HUES48 (cell line): ENCODE data around the gene RHBDD2.
"Not testable (repeated sequence)": the region's sequence is repeated elsewhere in the genome, so short reads cannot be mapped to it uniquely, and the experiment has no call there.

Source experiments
- H3K27ac ChIP-seq: one replicate; pipeline ENCODE4 v1.7.0; 2013; ENCODE audit warnings: low read depth, low read length, inconsistent platforms
- H3K27me3 ChIP-seq: 2 replicates; pipeline ENCODE4 v1.6.1; 2013; ENCODE audit warnings: mild to moderate bottlenecking, low read length; ENCODE audit not compliant: control insufficient read depth, insufficient read depth
- H3K36me3 ChIP-seq: 2 replicates; pipeline ENCODE4 v1.6.1; 2013; ENCODE audit warnings: low read length; ENCODE audit not compliant: control insufficient read depth, insufficient read depth
- H3K4me1 ChIP-seq: 2 replicates; pipeline ENCODE4 v1.6.1; 2013; ENCODE audit warnings: mild to moderate bottlenecking, low read length; ENCODE audit not compliant: control insufficient read depth, insufficient read depth
- H3K4me3 ChIP-seq: 2 replicates; pipeline ENCODE4 v1.5.1; 2013; ENCODE audit warnings: mild to moderate bottlenecking, low read depth, low read length
- H3K9ac ChIP-seq: 2 replicates; pipeline ENCODE4 v1.6.1; 2013; ENCODE audit warnings: mild to moderate bottlenecking, low read depth, low read length, moderate library complexity
- H3K9me3 ChIP-seq: 2 replicates; pipeline ENCODE4 v1.6.1; 2013; ENCODE audit warnings: low read length; ENCODE audit not compliant: control insufficient read depth, insufficient read depth

The RHBDD2 gene

GRCh38 chr7:75911186-75911585, 32.4 kb downstream of the RHBDD2 start:
- H3K36me3 ChIP-seq, H3K9me3 ChIP-seq: not testable (repeated sequence)
- H3K4me1 ChIP-seq: peaks cover 13% of the 10 kb centered on the region

GRCh38 chr7:75913437-75913836, 34.6 kb downstream of the RHBDD2 start:
- no peak overlapping the region for H3K4me3 ChIP-seq
- no peak overlapping the region for H3K9ac ChIP-seq
- H3K27ac ChIP-seq: no peak overlapping the region
- H3K9me3 ChIP-seq: no peaks in the 10 kb centered on the region
- H3K27me3 ChIP-seq: no peaks in the 10 kb centered on the region
- no peaks in the 10 kb centered on the region for H3K36me3 ChIP-seq
- H3K4me1 ChIP-seq: peaks cover 14% of the 10 kb centered on the region

More at GRCh38 chr7:75911186-75911585, 32.4 kb downstream of the RHBDD2 start:
- H3K27ac ChIP-seq, H3K27me3 ChIP-seq, H3K4me3 ChIP-seq, H3K9ac ChIP-seq: not testable (repeated sequence)

DNA sequence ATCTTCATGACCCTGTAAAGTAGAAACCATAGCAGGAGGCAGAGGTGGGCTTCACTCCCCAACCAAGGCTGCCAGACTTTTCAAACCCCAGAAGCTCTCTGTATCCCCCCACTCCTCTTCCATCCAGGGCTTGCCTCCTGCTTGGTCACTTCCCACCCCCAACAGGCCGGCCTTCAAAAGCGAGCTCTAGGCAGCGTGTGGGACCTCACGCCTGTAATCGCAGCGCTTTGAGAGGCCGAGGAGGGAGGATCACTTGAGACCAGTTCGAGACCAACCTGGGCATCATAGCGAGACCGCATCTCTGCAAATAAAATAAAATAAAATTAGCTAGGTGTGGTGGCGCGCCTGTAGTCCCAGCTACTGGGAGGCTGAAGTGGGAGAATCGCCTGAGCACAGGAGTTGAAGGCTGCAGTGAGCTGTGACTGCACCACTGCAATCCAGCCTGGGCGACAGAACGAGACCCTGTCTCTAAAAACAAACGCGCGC, 35.4 kb downstream of the RHBDD2 start:
- Histone ChIP-seq H3K36me3 (no peaks in the 10 kb centered on the region), H3K9ac (peak overlapping the region; percentile 83), H3K4me1 (peaks cover 14% of the 10 kb centered on the region), H3K27me3 (no peaks in the 10 kb centered on the region), H3K9me3 (no peaks in the 10 kb centered on the region), H3K27ac (peak overlapping the region; percentile 72), H3K4me3 (peak overlapping the region; percentile 91)

GRCh38 chr7:75914655-75915415, 36.0 kb downstream of the RHBDD2 start, which contains the start of gene POR:
TSS of gene POR (plus strand) at chr7:75915155. CDS start at chr7:75954002, 38,847 bp downstream.
- H3K4me3 ChIP-seq: peak within 1 kb of the TSS; percentile 91
- H3K27me3 ChIP-seq: no peaks in the 10 kb centered on the region
- no peaks in the 10 kb centered on the region for H3K36me3 ChIP-seq
- H3K9ac ChIP-seq: peak within 1 kb of the TSS; percentile 83
- peak within 1 kb of the TSS; percentile 72 for H3K27ac ChIP-seq
- no peaks in the 10 kb centered on the region for H3K9me3 ChIP-seq
- peaks cover 14% of the 10 kb centered on the region for H3K4me1 ChIP-seq

GRCh38 chr7:75915416-75916156, 36.8 kb downstream of the RHBDD2 start:
- peak overlapping the region; percentile 91 for H3K4me3 ChIP-seq
- peaks cover 14% of the 10 kb centered on the region for H3K4me1 ChIP-seq
- no peaks in the 10 kb centered on the region for H3K9me3 ChIP-seq
- no peaks in the 10 kb centered on the region for H3K36me3 ChIP-seq
- no peaks in the 10 kb centered on the region for H3K27me3 ChIP-seq
- H3K27ac ChIP-seq: peak overlapping the region; percentile 69
- peak overlapping the region; percentile 78; the same call in 1 of the 2 replicates for H3K9ac ChIP-seq

DNA sequence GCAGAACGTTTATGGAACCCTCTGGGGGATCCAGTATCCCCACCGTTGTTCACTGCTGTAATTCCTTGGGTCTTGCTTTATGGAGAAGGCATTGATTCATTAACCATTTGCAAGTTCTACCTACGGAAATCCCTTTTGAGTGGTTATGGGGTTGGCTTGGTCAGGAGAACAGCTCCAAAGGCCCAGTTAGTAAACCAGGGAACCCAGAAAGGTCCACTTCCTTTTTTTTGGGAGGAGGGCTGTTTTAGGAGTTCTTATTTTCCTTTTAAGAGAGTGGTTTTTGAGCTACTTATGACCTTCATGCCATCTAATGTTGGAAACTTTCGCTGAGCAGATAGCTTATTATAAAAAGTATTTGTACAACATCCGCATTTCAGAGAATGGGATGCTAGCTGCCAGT, 37.4 kb downstream of the RHBDD2 start:
- Histone ChIP-seq H3K27ac (no peak overlapping the region), H3K9ac (no peak overlapping the region), H3K4me1 (peaks cover 14% of the 10 kb centered on the region), H3K9me3 (no peaks in the 10 kb centered on the region), H3K4me3 (peak overlapping the region; percentile 91), H3K27me3 (no peaks in the 10 kb centered on the region), H3K36me3 (no peaks in the 10 kb centered on the region)

DNA sequence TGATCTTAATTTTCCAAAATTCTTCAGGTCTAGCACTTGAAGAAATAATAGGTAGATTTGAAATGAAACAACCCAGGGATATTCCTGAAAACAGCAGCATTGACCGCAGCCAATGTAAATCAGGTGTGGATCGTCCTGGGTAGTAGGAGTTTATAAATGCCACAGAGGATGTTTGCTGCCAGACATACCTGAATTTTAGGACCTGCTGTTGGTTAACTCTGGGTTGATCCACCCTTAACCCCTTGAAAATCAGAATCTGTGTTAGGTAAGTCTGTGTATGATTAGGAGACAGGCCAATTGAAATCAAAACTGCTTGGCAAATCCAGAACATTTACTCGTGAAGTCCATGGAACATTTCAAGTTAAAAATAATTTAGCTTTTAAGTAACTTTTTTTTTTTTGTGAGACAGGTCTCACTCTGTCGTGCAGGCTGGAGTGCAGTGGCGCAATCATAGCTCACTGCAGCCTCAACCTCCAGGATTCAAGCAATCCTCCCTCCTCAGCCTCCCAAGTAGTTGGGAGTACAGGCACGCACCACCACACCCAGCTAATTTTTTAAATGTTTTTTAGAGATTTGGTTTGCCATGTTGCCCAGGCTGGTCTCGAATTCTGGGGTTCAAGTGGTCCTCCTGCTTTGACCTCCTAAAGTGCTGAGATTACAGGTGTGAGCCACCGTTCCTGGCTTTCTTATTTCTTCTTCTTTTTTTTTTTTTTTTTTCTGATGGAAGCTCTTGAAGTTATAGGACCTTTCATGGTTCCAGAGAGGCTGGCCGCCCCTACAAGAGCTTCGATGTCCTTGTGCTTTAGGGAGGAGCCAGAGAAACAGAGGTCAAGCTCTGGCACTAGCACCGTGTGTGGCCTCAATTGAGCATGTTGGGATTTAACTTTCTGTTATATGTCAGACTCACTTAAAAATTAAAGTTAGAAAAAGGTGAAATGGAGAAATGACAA, 38.1 kb downstream of the RHBDD2 start:
- peak overlapping the region; percentile 91; the same call in 1 of the 2 replicates for H3K4me3 ChIP-seq
- no peaks in the 10 kb centered on the region for H3K36me3 ChIP-seq
- no peaks in the 10 kb centered on the region for H3K27me3 ChIP-seq
- peaks cover 14% of the 10 kb centered on the region for H3K4me1 ChIP-seq
- no peak overlapping the region for H3K27ac ChIP-seq
- no peak overlapping the region for H3K9ac ChIP-seq
- H3K9me3 ChIP-seq: no peaks in the 10 kb centered on the region

GRCh38 chr7:75920431-75921161, 41.8 kb downstream of the RHBDD2 start:
- Histone ChIP-seq H3K27me3 (no peaks in the 10 kb centered on the region), H3K27ac (no peak overlapping the region), H3K36me3 (peaks cover 5% of the 10 kb centered on the region; the same call in 1 of the 2 replicates), H3K4me1 (peaks cover 9% of the 10 kb centered on the region; the same call in 1 of the 2 replicates), H3K4me3 (no peak overlapping the region), H3K9me3 (no peaks in the 10 kb centered on the region), H3K9ac (no peak overlapping the region)

GRCh38 chr7:75921479-75921878, 42.6 kb downstream of the RHBDD2 start:
- H3K4me1 ChIP-seq: 0 out of 2 replicates have a peak, but pooled peaks cover 1% of the 10 kb centered on the region
- H3K9me3 ChIP-seq: no peaks in the 10 kb centered on the region
- H3K27ac ChIP-seq: no peak overlapping the region
- no peak overlapping the region for H3K4me3 ChIP-seq
- no peaks in the 10 kb centered on the region for H3K27me3 ChIP-seq
- H3K9ac ChIP-seq: no peak overlapping the region
- H3K36me3 ChIP-seq: peaks cover 5% of the 10 kb centered on the region; the same call in 1 of the 2 replicates
